Fibroblast of villous mesenchyme (primary cell): ENCODE results near the gene SLC16A2. TPM values are rescaled to one million over a fixed set of nuclear protein-coding genes. Genes with fewer than 3 reads are reported as not detected.

Source experiments
- DNase-seq: peaks from one replicate; pipeline ENCODE4 v3.0.0-alpha.2; 2010; ENCODE audit warnings: low read depth
- H3K4me3 ChIP-seq: 2 replicates; pipeline ENCODE4 v1.5.1; 2011; ENCODE audit warnings: low read depth, mild to moderate bottlenecking, low read length
- total RNA-seq: library from RNA; depleted of rRNA; stranded (reverse); fragments of >200 nt; gene quantifications from 2 replicates; pipeline ENCODE4 v1.2.3, GENCODE V29; 2012
- TF ChIP-seq, protein P1 (sequence below): IDR thresholded peaks from 2 replicates; pipeline ENCODE4 v1.5.1; 2012; ENCODE audit warnings: low read depth, mild to moderate bottlenecking, low read length; ENCODE audit not compliant: insufficient read depth

The SLC16A2 gene
- total RNA-seq, 1 donor = 10.8 TPM

DNA sequence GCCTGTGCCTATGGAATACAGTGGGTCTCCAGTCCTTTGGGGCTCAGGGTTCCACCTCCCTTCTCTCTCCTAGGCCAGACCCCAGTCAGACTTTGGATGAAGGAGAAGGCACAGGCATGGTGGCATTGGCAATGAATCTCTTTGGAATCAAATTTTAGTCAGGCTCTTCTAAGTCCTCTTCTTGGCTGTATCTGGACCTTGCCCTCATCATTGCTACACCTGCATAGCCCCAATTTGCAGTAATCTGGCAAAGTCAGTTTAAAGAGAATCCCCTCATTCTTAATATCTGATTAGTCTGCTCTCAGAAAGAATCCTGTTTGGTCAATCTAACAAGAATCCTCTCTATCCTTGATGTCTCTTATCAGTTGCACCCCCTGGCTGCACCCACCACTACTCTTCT is 77.6 kb downstream of the SLC16A2 start:
- TF ChIP-seq, protein P1, sequence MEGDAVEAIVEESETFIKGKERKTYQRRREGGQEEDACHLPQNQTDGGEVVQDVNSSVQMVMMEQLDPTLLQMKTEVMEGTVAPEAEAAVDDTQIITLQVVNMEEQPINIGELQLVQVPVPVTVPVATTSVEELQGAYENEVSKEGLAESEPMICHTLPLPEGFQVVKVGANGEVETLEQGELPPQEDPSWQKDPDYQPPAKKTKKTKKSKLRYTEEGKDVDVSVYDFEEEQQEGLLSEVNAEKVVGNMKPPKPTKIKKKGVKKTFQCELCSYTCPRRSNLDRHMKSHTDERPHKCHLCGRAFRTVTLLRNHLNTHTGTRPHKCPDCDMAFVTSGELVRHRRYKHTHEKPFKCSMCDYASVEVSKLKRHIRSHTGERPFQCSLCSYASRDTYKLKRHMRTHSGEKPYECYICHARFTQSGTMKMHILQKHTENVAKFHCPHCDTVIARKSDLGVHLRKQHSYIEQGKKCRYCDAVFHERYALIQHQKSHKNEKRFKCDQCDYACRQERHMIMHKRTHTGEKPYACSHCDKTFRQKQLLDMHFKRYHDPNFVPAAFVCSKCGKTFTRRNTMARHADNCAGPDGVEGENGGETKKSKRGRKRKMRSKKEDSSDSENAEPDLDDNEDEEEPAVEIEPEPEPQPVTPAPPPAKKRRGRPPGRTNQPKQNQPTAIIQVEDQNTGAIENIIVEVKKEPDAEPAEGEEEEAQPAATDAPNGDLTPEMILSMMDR = no peak
- no peak for DNase-seq
- H3K4me3 ChIP-seq = no peak overlapping the region

DNA sequence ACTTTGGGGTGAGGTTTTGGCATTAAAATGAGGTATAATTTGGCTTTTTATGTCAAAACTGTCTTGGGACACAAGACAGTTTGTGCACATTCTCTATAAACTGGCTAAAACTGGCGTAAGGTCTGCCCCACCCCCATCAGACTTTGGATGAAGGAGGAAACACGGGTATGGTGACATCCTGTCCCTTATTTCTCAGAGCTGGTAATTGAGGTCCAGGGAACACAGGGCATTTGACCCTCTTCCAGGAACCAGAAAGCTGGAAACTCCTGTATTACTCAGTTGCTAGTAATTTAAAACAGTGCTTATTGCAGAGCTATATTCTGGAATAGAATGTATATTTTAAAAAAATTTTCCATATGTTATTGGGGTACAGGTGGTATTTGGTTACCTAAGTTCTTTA is 78.8 kb downstream of the SLC16A2 start:
- DNase-seq = no peak
- TF ChIP-seq, protein P1 = no peak
- H3K4me3 ChIP-seq = no peak overlapping the region

DNA sequence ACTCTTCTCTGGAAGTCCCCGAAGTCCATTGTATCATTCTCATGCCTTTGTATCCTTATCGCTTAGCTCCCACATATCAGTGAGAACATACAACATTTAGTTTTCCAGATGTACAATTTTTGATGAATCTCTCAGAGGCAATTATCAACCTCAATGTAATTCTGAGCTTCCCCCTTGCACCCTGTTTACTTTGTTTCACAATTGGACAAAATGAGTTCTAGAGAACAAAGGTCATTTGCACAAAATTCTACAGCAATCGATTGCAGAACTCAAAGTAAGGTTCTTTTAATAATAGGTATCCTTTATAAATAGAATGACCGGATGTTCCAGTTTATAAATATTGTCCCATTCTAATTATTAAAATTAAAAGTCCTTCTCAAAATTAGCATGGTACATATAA is 79.3 kb downstream of the SLC16A2 start:
- TF ChIP-seq, protein P1 = no peak
- no peak for DNase-seq
- H3K4me3 ChIP-seq = no peak overlapping the region

DNA sequence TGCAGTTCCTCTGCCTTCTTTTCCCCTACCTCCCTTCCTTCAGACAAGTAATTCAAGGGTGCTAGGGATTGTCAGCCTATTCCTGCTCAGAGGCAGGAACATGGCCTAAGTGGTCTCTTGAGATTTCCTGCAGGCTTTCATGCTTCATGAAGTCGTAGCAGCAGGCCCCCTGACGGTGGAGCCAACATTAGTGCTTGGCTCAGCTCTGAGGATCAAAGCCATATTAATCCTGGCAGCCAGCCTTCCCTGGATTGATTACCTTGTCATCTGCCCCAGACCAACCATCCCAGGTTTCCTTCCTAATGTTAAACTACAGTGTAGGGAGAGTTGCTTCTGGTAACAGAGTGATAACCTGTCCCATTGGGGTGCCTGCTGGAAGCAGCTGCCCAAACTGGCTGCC is 84.1 kb downstream of the SLC16A2 start:
- TF ChIP-seq, protein P1 = no peak
- no peak overlapping the region for H3K4me3 ChIP-seq
- DNase-seq = no peak

DNA sequence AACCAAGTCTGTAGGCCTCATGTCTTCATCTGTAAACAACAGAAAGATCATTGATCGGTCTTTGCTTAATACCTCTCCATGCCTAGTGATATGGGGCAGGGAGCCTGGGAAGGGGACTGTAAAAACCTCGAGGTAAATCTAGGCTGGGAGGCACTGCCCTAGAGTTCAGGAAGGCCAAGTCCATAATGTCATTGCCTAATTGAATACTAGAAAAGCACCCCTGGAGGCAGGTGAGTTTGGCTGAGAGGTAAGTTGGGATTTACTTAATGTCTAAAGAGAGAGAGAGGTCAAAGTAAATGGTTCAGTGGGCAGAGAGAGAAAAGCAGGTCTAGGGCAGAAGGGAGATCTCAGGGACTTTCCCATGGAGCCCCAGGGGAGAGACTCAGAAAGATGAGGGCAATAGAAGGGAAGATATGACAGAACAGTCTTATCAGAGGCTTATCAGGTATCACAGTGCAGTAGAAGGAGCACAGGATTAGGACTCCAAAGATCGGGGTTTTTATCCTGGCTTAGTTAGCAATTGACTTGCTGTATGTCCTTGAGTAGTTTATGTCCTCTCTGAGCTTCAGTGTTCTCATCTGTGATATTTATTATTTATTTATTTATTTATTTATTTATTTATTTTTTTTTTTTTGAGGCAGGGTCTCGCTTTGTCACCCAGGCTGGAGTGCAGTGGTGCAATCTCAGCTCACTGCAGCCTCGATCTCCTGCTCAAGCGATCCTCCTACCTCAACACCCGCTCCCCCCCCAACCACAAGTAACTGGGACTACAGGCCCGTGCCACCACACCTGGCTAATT is 85.2 kb downstream of the SLC16A2 start:
- H3K4me3 ChIP-seq = no peak overlapping the region
- no peak for DNase-seq
- TF ChIP-seq, protein P1 = no peak

DNA sequence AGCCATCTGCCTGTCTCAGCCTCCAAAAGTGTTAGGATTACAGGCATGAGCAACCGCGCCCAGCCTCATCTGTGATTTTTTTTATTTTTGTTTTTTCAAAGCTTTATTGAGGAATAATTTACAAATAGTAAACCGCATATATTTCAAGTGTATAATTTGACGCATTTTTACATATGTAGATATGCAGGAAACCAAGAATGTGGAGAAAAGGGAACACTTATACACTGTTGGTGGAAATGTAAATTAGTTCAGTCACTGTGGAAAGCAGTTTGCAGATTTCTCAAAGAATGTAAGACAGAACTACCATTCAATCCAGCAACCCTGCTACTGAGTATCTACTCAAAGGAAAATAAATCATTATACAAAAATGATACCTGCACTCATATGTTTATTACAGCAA is 85.9 kb downstream of the SLC16A2 start:
- DNase-seq = no peak
- no peak overlapping the region for H3K4me3 ChIP-seq
- TF ChIP-seq, protein P1 = no peak

DNA sequence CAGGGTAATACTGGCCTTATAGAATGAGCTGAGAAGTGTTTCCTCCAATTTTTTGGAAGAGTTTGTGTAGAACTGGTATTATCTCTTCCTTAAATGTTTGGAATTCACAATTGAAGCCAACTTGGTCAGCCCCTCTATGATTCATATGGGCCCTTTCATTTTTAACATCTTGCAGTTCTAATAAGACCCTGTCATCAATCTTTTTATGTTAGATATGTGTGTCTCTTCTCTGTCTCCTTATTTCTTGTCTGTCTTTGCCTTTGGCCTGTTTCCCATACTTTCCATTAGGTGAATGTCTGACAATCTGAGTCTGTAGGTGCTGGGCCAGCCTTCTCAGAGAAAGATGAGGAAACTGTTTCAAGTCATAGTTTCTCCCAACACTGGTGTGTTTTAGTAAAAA is 88.7 kb downstream of the SLC16A2 start:
- no peak overlapping the region for H3K4me3 ChIP-seq
- TF ChIP-seq, protein P1 = no peak
- no peak for DNase-seq
